Measurements from ENCODE around the gene MYO1D. TPM values are rescaled to one million over a fixed set of nuclear protein-coding genes. Genes with fewer than 3 reads are reported as not detected.

The MYO1D gene
- total RNA-seq, 1 experiment from 2014 or later: 29.9 TPM

DNA sequence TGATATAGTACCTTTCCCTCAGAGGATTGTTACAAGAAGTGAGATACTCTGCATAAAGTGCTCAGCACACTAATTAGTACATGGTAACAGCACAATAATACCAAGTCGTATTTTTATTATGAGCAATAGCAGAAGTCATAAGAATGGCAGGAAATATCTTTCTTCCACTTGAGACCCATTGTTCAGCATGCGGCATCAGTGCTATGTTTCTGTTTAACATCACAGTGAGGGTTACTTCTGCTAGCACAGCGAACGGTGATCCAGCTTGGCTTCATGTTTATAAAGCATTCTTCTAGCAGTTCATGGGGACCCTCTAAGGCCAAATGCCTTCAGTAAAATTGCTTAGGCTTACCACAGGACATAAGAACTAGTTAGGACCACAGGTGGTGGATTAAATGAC, 83.1 kb downstream of the MYO1D start:
- no peak for DNase-seq (ENCODE audit: low spot score)
- Mint-ChIP-seq H3K27me3 (ENCODE audit: low read depth) (no peaks in the 10 kb centered on the region), H3K27ac (no peak overlapping the region), H3K4me3 (no peak overlapping the region), H3K9me3 (peaks cover 5% of the 10 kb centered on the region; the same call in 1 of the 2 replicates), H3K4me1 (peaks cover 18% of the 10 kb centered on the region), H3K36me3 (no peaks in the 10 kb centered on the region)
- POLR2A ChIA-PET: no interaction called here
- no peak for ATAC-seq
- CTCF ChIA-PET: interaction anchor here (1.2 kb wide), 1 partner anchor 83 kb away, joined by 5 read pairs; the partner anchor contains the start of gene MYO1D
- TF ChIP-seq NFE2L1 (CRISPR knock-in tag; IDR thresholded peaks at IDR 0.05) (no peak), ZNF219 (CRISPR knock-in tag; IDR thresholded peaks at IDR 0.05; ENCODE audit: borderline replicate concordance) (no peak), CBFB (CRISPR knock-in tag; IDR thresholded peaks at IDR 0.05; ENCODE audit: low read depth) (no peak), JUN (CRISPR knock-in tag; IDR thresholded peaks at IDR 0.05) (no peak), NR3C1 (CRISPR knock-in tag; conservative IDR thresholded peaks at IDR 0.05; ENCODE audit: low read depth) (no peak), SMAD3 (CRISPR knock-in tag; IDR thresholded peaks at IDR 0.05; ENCODE audit: borderline replicate concordance) (no peak), CREM (CRISPR knock-in tag; IDR thresholded peaks at IDR 0.05) (no peak), NR2C2 (CRISPR knock-in tag; IDR thresholded peaks at IDR 0.05) (no peak), ZNF232 (CRISPR knock-in tag; IDR thresholded peaks at IDR 0.05) (no peak), ZBTB21 (CRISPR knock-in tag; IDR thresholded peaks at IDR 0.05; ENCODE audit: borderline replicate concordance) (no peak), FOXK1 (CRISPR knock-in tag; IDR thresholded peaks at IDR 0.05) (no peak), SP1 (CRISPR knock-in tag; conservative IDR thresholded peaks at IDR 0.05) (no peak), GABPB1 (CRISPR knock-in tag; IDR thresholded peaks at IDR 0.05) (no peak), NFATC4 (CRISPR knock-in tag; IDR thresholded peaks at IDR 0.05) (no peak), MXD4 (CRISPR knock-in tag; IDR thresholded peaks at IDR 0.05; ENCODE audit: borderline replicate concordance) (no peak)
- TF ChIP-seq, protein P1, sequence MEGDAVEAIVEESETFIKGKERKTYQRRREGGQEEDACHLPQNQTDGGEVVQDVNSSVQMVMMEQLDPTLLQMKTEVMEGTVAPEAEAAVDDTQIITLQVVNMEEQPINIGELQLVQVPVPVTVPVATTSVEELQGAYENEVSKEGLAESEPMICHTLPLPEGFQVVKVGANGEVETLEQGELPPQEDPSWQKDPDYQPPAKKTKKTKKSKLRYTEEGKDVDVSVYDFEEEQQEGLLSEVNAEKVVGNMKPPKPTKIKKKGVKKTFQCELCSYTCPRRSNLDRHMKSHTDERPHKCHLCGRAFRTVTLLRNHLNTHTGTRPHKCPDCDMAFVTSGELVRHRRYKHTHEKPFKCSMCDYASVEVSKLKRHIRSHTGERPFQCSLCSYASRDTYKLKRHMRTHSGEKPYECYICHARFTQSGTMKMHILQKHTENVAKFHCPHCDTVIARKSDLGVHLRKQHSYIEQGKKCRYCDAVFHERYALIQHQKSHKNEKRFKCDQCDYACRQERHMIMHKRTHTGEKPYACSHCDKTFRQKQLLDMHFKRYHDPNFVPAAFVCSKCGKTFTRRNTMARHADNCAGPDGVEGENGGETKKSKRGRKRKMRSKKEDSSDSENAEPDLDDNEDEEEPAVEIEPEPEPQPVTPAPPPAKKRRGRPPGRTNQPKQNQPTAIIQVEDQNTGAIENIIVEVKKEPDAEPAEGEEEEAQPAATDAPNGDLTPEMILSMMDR (IDR thresholded peaks at IDR 0.05): no peak
- TF ChIP-seq, protein P2, sequence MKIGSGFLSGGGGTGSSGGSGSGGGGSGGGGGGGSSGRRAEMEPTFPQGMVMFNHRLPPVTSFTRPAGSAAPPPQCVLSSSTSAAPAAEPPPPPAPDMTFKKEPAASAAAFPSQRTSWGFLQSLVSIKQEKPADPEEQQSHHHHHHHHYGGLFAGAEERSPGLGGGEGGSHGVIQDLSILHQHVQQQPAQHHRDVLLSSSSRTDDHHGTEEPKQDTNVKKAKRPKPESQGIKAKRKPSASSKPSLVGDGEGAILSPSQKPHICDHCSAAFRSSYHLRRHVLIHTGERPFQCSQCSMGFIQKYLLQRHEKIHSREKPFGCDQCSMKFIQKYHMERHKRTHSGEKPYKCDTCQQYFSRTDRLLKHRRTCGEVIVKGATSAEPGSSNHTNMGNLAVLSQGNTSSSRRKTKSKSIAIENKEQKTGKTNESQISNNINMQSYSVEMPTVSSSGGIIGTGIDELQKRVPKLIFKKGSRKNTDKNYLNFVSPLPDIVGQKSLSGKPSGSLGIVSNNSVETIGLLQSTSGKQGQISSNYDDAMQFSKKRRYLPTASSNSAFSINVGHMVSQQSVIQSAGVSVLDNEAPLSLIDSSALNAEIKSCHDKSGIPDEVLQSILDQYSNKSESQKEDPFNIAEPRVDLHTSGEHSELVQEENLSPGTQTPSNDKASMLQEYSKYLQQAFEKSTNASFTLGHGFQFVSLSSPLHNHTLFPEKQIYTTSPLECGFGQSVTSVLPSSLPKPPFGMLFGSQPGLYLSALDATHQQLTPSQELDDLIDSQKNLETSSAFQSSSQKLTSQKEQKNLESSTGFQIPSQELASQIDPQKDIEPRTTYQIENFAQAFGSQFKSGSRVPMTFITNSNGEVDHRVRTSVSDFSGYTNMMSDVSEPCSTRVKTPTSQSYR (CRISPR knock-in tag; IDR thresholded peaks at IDR 0.05): no peak
- TF ChIP-seq, protein P3, sequence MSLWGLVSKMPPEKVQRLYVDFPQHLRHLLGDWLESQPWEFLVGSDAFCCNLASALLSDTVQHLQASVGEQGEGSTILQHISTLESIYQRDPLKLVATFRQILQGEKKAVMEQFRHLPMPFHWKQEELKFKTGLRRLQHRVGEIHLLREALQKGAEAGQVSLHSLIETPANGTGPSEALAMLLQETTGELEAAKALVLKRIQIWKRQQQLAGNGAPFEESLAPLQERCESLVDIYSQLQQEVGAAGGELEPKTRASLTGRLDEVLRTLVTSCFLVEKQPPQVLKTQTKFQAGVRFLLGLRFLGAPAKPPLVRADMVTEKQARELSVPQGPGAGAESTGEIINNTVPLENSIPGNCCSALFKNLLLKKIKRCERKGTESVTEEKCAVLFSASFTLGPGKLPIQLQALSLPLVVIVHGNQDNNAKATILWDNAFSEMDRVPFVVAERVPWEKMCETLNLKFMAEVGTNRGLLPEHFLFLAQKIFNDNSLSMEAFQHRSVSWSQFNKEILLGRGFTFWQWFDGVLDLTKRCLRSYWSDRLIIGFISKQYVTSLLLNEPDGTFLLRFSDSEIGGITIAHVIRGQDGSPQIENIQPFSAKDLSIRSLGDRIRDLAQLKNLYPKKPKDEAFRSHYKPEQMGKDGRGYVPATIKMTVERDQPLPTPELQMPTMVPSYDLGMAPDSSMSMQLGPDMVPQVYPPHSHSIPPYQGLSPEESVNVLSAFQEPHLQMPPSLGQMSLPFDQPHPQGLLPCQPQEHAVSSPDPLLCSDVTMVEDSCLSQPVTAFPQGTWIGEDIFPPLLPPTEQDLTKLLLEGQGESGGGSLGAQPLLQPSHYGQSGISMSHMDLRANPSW (CRISPR knock-in tag; conservative IDR thresholded peaks at IDR 0.05; ENCODE audit: low read depth): no peak

DNA sequence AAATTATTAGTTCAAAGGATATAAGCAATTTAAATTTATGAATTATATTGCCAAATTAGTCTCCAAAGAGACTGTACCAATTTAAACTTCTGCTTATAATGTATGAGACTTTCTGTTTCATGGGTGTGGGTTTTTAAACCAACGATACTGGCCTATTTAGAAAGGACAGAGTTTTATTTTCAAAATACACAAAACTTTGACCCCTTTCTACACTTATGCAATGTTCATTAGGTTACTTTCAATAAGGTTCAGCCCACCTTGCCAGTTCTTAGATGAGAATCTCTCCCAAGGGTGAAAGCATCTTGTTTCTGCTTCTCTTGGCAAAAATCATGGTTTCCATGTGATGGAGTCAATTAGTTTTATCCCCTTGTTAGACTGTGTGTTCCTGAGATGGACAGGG, 84.7 kb downstream of the MYO1D start:
- H3K4me3 Mint-ChIP-seq: no peak overlapping the region
- CTCF ChIA-PET: interaction anchor here (1.2 to 1.4 kb wide), 2 partner anchors 9 to 117 kb away, joined by 4 read pairs; no protein-coding TSS in a partner anchor
- POLR2A ChIA-PET: no interaction called here
- TF ChIP-seq, protein P4, sequence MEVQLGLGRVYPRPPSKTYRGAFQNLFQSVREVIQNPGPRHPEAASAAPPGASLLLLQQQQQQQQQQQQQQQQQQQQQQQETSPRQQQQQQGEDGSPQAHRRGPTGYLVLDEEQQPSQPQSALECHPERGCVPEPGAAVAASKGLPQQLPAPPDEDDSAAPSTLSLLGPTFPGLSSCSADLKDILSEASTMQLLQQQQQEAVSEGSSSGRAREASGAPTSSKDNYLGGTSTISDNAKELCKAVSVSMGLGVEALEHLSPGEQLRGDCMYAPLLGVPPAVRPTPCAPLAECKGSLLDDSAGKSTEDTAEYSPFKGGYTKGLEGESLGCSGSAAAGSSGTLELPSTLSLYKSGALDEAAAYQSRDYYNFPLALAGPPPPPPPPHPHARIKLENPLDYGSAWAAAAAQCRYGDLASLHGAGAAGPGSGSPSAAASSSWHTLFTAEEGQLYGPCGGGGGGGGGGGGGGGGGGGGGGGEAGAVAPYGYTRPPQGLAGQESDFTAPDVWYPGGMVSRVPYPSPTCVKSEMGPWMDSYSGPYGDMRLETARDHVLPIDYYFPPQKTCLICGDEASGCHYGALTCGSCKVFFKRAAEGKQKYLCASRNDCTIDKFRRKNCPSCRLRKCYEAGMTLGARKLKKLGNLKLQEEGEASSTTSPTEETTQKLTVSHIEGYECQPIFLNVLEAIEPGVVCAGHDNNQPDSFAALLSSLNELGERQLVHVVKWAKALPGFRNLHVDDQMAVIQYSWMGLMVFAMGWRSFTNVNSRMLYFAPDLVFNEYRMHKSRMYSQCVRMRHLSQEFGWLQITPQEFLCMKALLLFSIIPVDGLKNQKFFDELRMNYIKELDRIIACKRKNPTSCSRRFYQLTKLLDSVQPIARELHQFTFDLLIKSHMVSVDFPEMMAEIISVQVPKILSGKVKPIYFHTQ (CRISPR knock-in tag; IDR thresholded peaks at IDR 0.05): no peak
- TF ChIP-seq, protein P5, sequence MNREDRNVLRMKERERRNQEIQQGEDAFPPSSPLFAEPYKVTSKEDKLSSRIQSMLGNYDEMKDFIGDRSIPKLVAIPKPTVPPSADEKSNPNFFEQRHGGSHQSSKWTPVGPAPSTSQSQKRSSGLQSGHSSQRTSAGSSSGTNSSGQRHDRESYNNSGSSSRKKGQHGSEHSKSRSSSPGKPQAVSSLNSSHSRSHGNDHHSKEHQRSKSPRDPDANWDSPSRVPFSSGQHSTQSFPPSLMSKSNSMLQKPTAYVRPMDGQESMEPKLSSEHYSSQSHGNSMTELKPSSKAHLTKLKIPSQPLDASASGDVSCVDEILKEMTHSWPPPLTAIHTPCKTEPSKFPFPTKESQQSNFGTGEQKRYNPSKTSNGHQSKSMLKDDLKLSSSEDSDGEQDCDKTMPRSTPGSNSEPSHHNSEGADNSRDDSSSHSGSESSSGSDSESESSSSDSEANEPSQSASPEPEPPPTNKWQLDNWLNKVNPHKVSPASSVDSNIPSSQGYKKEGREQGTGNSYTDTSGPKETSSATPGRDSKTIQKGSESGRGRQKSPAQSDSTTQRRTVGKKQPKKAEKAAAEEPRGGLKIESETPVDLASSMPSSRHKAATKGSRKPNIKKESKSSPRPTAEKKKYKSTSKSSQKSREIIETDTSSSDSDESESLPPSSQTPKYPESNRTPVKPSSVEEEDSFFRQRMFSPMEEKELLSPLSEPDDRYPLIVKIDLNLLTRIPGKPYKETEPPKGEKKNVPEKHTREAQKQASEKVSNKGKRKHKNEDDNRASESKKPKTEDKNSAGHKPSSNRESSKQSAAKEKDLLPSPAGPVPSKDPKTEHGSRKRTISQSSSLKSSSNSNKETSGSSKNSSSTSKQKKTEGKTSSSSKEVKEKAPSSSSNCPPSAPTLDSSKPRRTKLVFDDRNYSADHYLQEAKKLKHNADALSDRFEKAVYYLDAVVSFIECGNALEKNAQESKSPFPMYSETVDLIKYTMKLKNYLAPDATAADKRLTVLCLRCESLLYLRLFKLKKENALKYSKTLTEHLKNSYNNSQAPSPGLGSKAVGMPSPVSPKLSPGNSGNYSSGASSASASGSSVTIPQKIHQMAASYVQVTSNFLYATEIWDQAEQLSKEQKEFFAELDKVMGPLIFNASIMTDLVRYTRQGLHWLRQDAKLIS (CRISPR knock-in tag; IDR thresholded peaks at IDR 0.05; ENCODE audit: borderline replicate concordance): no peak
- no peak for TF ChIP-seq MYBL2 (CRISPR knock-in tag; IDR thresholded peaks at IDR 0.05)

More for the DNA sequence above, 84.7 kb downstream of the MYO1D start:
- Mint-ChIP-seq H3K9me3 (peaks cover 8% of the 10 kb centered on the region; the same call in 1 of the 2 replicates), H3K27ac (no peak overlapping the region), H3K27me3 (ENCODE audit: low read depth) (no peaks in the 10 kb centered on the region), H3K4me1 (peaks cover 11% of the 10 kb centered on the region; the same call in 1 of the 2 replicates), H3K36me3 (no peaks in the 10 kb centered on the region)
- no peak for ATAC-seq
- DNase-seq (ENCODE audit: low spot score): no peak
